Measurements from ENCODE around the gene JARID2.
A peak's percentile ranks its signal among the peaks of the same experiment; 100 is the strongest.

JARID2 gene

GRCh38 chr6:15441981-15442380, 196.1 kb downstream of the JARID2 start:
- Histone ChIP-seq H3K36me3 (peaks cover 0 to 14% (median 0%) of the 10 kb centered on the region in 11 experiments; a peak in 5 of 22 replicates), H3K27ac (peak overlapping the region in 6 of 11 experiments; percentile 4 to 37 (median 26); a peak in 7 of 22 replicates), H3K4me3 (no peak overlapping the region), H3K4me2 (peak overlapping the region; percentile 6 to 97 (median 55); a peak in 20 of 22 replicates), H3K4me1 (peaks cover 85 to 100% (median 98%) of the 10 kb centered on the region in 10 experiments), H4K20me1 (peaks cover 88 to 98% (median 96%) of the 10 kb centered on the region in 11 experiments; a peak in 21 of 22 replicates), H3K27me3 (no peaks in the 10 kb centered on the region), H3K9me3 (replicated peaks in 1 of 11) (no peaks in the 10 kb centered on the region), H3K9ac (peak overlapping the region in 3 of 11 experiments; percentile 1 to 28 (median 7); a peak in 4 of 22 replicates)
- no peak for TF ChIP-seq Cebpa-rat (IDR thresholded peaks at IDR 0.05)

- peak overlapping the region in 3 of 11 experiments; percentile 1 to 28 (median 7); a peak in 3 of 22 replicates for H3K9ac ChIP-seq
- H3K4me2 ChIP-seq: peak overlapping the region in 10 of 11 experiments; percentile 26 to 86 (median 53); a peak in 17 of 22 replicates
Measured at GRCh38 chr6:15442467-15442866, 196.6 kb downstream of the JARID2 start.

GRCh38 chr6:15443119-15443830, 197.4 kb downstream of the JARID2 start:
- no peaks in the 10 kb centered on the region for H3K9me3 ChIP-seq (replicated peaks in 1 of 11)
- H3K4me1 ChIP-seq: peaks cover 83 to 100% (median 98%) of the 10 kb centered on the region in 10 experiments
- peak overlapping the region; percentile 38 to 86 (median 57); a peak in 20 of 22 replicates for H3K4me2 ChIP-seq
- no peaks in the 10 kb centered on the region for H3K27me3 ChIP-seq
- H3K27ac ChIP-seq: peak overlapping the region in 2 of 11 experiments; percentile 6 to 43; a peak in 3 of 22 replicates
- H3K36me3 ChIP-seq: peaks cover 0 to 14% (median 0%) of the 10 kb centered on the region in 11 experiments; a peak in 5 of 22 replicates
- no peak for TF ChIP-seq Cebpa-rat (IDR thresholded peaks at IDR 0.05)
- peak overlapping the region in 2 of 11 experiments; percentile 2 to 26; a peak in 1 of 22 replicates for H3K9ac ChIP-seq
- no peak overlapping the region for H3K4me3 ChIP-seq
- H4K20me1 ChIP-seq: peaks cover 88 to 98% (median 96%) of the 10 kb centered on the region in 11 experiments

More at GRCh38 chr6:15442467-15442866, 196.6 kb downstream of the JARID2 start:
- Histone ChIP-seq H3K27me3 (no peaks in the 10 kb centered on the region), H4K20me1 (peaks cover 88 to 98% (median 96%) of the 10 kb centered on the region in 11 experiments), H3K4me3 (no peak overlapping the region), H3K27ac (peak overlapping the region in 6 of 11 experiments; percentile 4 to 37 (median 26); a peak in 7 of 22 replicates), H3K4me1 (peaks cover 83 to 100% (median 98%) of the 10 kb centered on the region in 10 experiments), H3K9me3 (replicated peaks in 1 of 11) (no peaks in the 10 kb centered on the region), H3K36me3 (peaks cover 0 to 14% (median 0%) of the 10 kb centered on the region in 11 experiments; a peak in 5 of 22 replicates)
- TF ChIP-seq Cebpa-rat (IDR thresholded peaks at IDR 0.05): no peak

GRCh38 chr6:15444081-15444731, 198.3 kb downstream of the JARID2 start:
- no peak for TF ChIP-seq Cebpa-rat (IDR thresholded peaks at IDR 0.05)

GRCh38 chr6:15444881-15445280, 199.0 kb downstream of the JARID2 start:
- H3K4me3 ChIP-seq: no peak overlapping the region
- no peak for TF ChIP-seq Cebpa-rat (IDR thresholded peaks at IDR 0.05)
- H3K27ac ChIP-seq: peak overlapping the region in 2 of 11 experiments; percentile 8 to 11; a peak in 2 of 22 replicates
- H3K9me3 ChIP-seq (replicated peaks in 1 of 11): no peaks in the 10 kb centered on the region
- no peaks in the 10 kb centered on the region for H3K27me3 ChIP-seq
- peaks cover 79 to 96% (median 94%) of the 10 kb centered on the region in 10 experiments for H3K4me1 ChIP-seq
- H3K4me2 ChIP-seq: peak overlapping the region in 10 of 11 experiments; percentile 2 to 61 (median 44); a peak in 16 of 22 replicates
- H4K20me1 ChIP-seq: peaks cover 77 to 97% (median 93%) of the 10 kb centered on the region in 11 experiments
- peaks cover 0 to 14% (median 0%) of the 10 kb centered on the region in 11 experiments; a peak in 5 of 22 replicates for H3K36me3 ChIP-seq
- peak overlapping the region in 1 of 11 experiments; percentile 0; a peak in 1 of 22 replicates for H3K9ac ChIP-seq

More at GRCh38 chr6:15444081-15444731, 198.3 kb downstream of the JARID2 start:
- Histone ChIP-seq H3K36me3 (peaks cover 0 to 14% (median 0%) of the 10 kb centered on the region in 11 experiments; a peak in 5 of 22 replicates), H3K4me3 (no peak overlapping the region), H3K4me1 (peaks cover 83 to 100% (median 98%) of the 10 kb centered on the region in 10 experiments), H3K4me2 (peak overlapping the region; percentile 38 to 86 (median 57); a peak in 21 of 22 replicates), H3K27ac (peak overlapping the region in 4 of 11 experiments; percentile 22 to 43 (median 31); a peak in 3 of 22 replicates), H4K20me1 (peaks cover 84 to 98% (median 96%) of the 10 kb centered on the region in 11 experiments), H3K9me3 (replicated peaks in 1 of 11) (no peaks in the 10 kb centered on the region), H3K9ac (0 out of 22 replicates have a peak overlapping the region, but pooled peaks of 3 of the 11 experiments have one; percentile 2 to 26 (median 6)), H3K27me3 (no peaks in the 10 kb centered on the region)

- 0 out of 22 replicates have a peak overlapping the region, but pooled peaks of 1 of the 11 experiments have one; percentile 11 for H3K9ac ChIP-seq
- H3K9me3 ChIP-seq (replicated peaks in 1 of 11): peaks cover 0 to 8% (median 0%) of the 10 kb centered on the region in 11 experiments; a peak in 2 of 22 replicates
- H3K4me1 ChIP-seq: peaks cover 63 to 92% (median 86%) of the 10 kb centered on the region in 10 experiments
- no peaks in the 10 kb centered on the region for H3K27me3 ChIP-seq
- peaks cover 51 to 97% (median 79%) of the 10 kb centered on the region in 11 experiments for H4K20me1 ChIP-seq
- H3K36me3 ChIP-seq: peaks cover 7 to 34% (median 17%) of the 10 kb centered on the region in 11 experiments; a peak in 17 of 22 replicates
- TF ChIP-seq Cebpa-rat (IDR thresholded peaks at IDR 0.05): no peak
- peak overlapping the region; percentile 18 to 70 (median 53); a peak in 19 of 22 replicates for H3K4me2 ChIP-seq
- H3K4me3 ChIP-seq: no peak overlapping the region
- H3K27ac ChIP-seq: peak overlapping the region in 1 of 11 experiments; percentile 22; a peak in 2 of 22 replicates
Measured at GRCh38 chr6:15447546-15448267, 201.8 kb downstream of the JARID2 start.

- Histone ChIP-seq H3K4me3 (no peak overlapping the region), H3K9ac (no peak overlapping the region), H3K36me3 (peaks cover 20 to 47% (median 30%) of the 10 kb centered on the region in 11 experiments), H3K9me3 (replicated peaks in 1 of 11) (peaks cover 0 to 8% (median 0%) of the 10 kb centered on the region in 11 experiments; a peak in 2 of 22 replicates), H3K4me2 (peak overlapping the region in 7 of 11 experiments; percentile 10 to 65 (median 49); a peak in 8 of 22 replicates), H4K20me1 (peaks cover 46 to 90% (median 71%) of the 10 kb centered on the region in 11 experiments), H3K27me3 (no peaks in the 10 kb centered on the region), H3K27ac (0 out of 22 replicates have a peak overlapping the region, but pooled peaks of 2 of the 11 experiments have one; percentile 12 to 13), H3K4me1 (peaks cover 60 to 89% (median 77%) of the 10 kb centered on the region in 10 experiments)
- TF ChIP-seq Cebpa-rat (IDR thresholded peaks at IDR 0.05): no peak
Measured at GRCh38 chr6:15449011-15449410, 203.1 kb downstream of the JARID2 start.

Measured in BLaER1 treated with 17β-estradiol and CSF1 and Interleukin-3, amounts not matched to agents 10 nM and 100 nM (cell line).